ENCODE data around the gene PITPNC1.

- TF ChIP-seq CTCF (IDR thresholded peaks at IDR 0.05), result no peak
- no peak for TF ChIP-seq POLR2A (IDR thresholded peaks at IDR 0.05)
Observed at GRCh38 chr17:67680445-67681224, 303.6 kb downstream of the PITPNC1 start.

Data from uterus (tissue), 2 donors.